ENCODE results near the gene DNAJB6. TPM values are rescaled to one million over a fixed set of nuclear protein-coding genes. Genes with fewer than 3 reads are reported as not detected.

Gene DNAJB6
- total and polyA plus RNA-seq, 7 donors, result 103 to 326 (median 229) TPM

- Histone ChIP-seq H3K4me1 (no peaks in the 10 kb centered on the region), H3K36me3 (ENCODE audit: insufficient read depth in 1 of 2, low read depth in 1 of 2) (no peaks in the 10 kb centered on the region), H3K27ac (no peak overlapping the region), H3K27me3 (ENCODE audit: insufficient read depth in 3 of 3, low read length in 2 of 3) (peaks cover 0 to 1% (median 0%) of the 10 kb centered on the region in 3 donors), H3K9me3 (no peaks in the 10 kb centered on the region), H3K4me3 (no peak overlapping the region)
- intact Hi-C loops (cut with DNase I), result no loop called here
- 81 to 84% (median 84%) methylated on average over 13 of the region's 13 CpGs for WGBS, 3 donors
- DNase-seq (no peak), ATAC-seq (no peak)
- no peak for TF ChIP-seq CTCF (IDR thresholded peaks at IDR 0.05)
These were observed 43.4 kb upstream of the DNAJB6 start for GRCh38 chr7:157293413-157293788.

- TF ChIP-seq CTCF (IDR thresholded peaks at IDR 0.05), result no peak
- no peaks in the 10 kb centered on the region for H3K36me3 ChIP-seq (ENCODE audit: insufficient read depth in 1 of 2, low read depth in 1 of 2)
- DNase-seq, result no peak
- intact Hi-C loops (cut with DNase I), result no loop called here
- no peak overlapping the region for H3K27ac ChIP-seq
- H3K4me3 ChIP-seq, result no peak overlapping the region
- H3K4me1 ChIP-seq, result no peaks in the 10 kb centered on the region
- peaks cover 0 to 3% (median 0%) of the 10 kb centered on the region in 3 donors for H3K27me3 ChIP-seq (ENCODE audit: insufficient read depth in 3 of 3, low read length in 2 of 3)
- no peak for ATAC-seq
- WGBS, 3 donors, result 80 to 86% (median 84%) methylated on average over 12 of the region's 12 CpGs
- H3K9me3 ChIP-seq, result no peaks in the 10 kb centered on the region
These were observed 42.0 kb upstream of the DNAJB6 start for GRCh38 chr7:157294773-157295172.

- DNase-seq (no peak), ATAC-seq (no peak)
- no peak for TF ChIP-seq CTCF (IDR thresholded peaks at IDR 0.05)
- WGBS, 3 donors, result 78 to 84% (median 80%) methylated on average over 12 of the region's 12 CpGs
- H3K27ac ChIP-seq, result no peak overlapping the region
- no peak overlapping the region for H3K4me3 ChIP-seq
- no peaks in the 10 kb centered on the region for H3K36me3 ChIP-seq (ENCODE audit: insufficient read depth in 1 of 2, low read depth in 1 of 2)
- H3K9me3 ChIP-seq, result no peaks in the 10 kb centered on the region
- intact Hi-C loops (cut with DNase I), result no loop called here
- H3K27me3 ChIP-seq (ENCODE audit: insufficient read depth in 3 of 3, low read length in 2 of 3), result peaks cover 0 to 3% (median 0%) of the 10 kb centered on the region in 3 donors
- H3K4me1 ChIP-seq, result no peaks in the 10 kb centered on the region
These were observed 41.5 kb upstream of the DNAJB6 start for GRCh38 chr7:157295338-157295737.

- 52 to 64% (median 60%) methylated on average over 13 of the region's 13 CpGs for WGBS, 3 donors
- Histone ChIP-seq H3K4me3 (no peak overlapping the region), H3K4me1 (no peaks in the 10 kb centered on the region), H3K9me3 (no peaks in the 10 kb centered on the region), H3K27ac (no peak overlapping the region), H3K36me3 (ENCODE audit: insufficient read depth in 1 of 2, low read depth in 1 of 2) (no peaks in the 10 kb centered on the region), H3K27me3 (ENCODE audit: insufficient read depth in 3 of 3, low read length in 2 of 3) (peaks cover 0 to 4% (median 3%) of the 10 kb centered on the region in 3 donors)
- intact Hi-C loops (cut with DNase I), result no loop called here
- ATAC-seq, result no peak
- no peak for DNase-seq
- TF ChIP-seq CTCF (IDR thresholded peaks at IDR 0.05), result no peak
These were observed 39.6 kb upstream of the DNAJB6 start for GRCh38 chr7:157297185-157297584.

GRCh38 chr7:157299317-157299612, 37.5 kb upstream of the DNAJB6 start:
- H3K4me3 ChIP-seq, result no peak overlapping the region
- intact Hi-C loops (cut with DNase I), result no loop called here

More at GRCh38 chr7:157299317-157299612, 37.5 kb upstream of the DNAJB6 start:
- TF ChIP-seq CTCF (IDR thresholded peaks at IDR 0.05), result no peak
- no peak overlapping the region for H3K27ac ChIP-seq
- DNase-seq, result no peak
- WGBS, 3 donors, result 96 to 98% (median 97%) methylated on average over 3 of the region's 3 CpGs
- H3K27me3 ChIP-seq (ENCODE audit: insufficient read depth in 3 of 3, low read length in 2 of 3), result peaks cover 0 to 4% (median 3%) of the 10 kb centered on the region in 3 donors
- H3K36me3 ChIP-seq (ENCODE audit: insufficient read depth in 1 of 2, low read depth in 1 of 2), result no peaks in the 10 kb centered on the region
- ATAC-seq, result no peak
- no peaks in the 10 kb centered on the region for H3K9me3 ChIP-seq
- H3K4me1 ChIP-seq, result no peaks in the 10 kb centered on the region

Data from psoas muscle (tissue), 8 donors.